ENCODE results near the gene SPATC1L.

SPATC1L gene

GRCh38 chr21:46131838-46132651 lies 52.2 kb downstream of the SPATC1L start:
- no peak overlapping the region for H3K27ac ChIP-seq
- H3K27me3 ChIP-seq (ENCODE audit: control insufficient read depth, insufficient read depth, low read length): no peaks in the 10 kb centered on the region
- TF ChIP-seq, protein P1, sequence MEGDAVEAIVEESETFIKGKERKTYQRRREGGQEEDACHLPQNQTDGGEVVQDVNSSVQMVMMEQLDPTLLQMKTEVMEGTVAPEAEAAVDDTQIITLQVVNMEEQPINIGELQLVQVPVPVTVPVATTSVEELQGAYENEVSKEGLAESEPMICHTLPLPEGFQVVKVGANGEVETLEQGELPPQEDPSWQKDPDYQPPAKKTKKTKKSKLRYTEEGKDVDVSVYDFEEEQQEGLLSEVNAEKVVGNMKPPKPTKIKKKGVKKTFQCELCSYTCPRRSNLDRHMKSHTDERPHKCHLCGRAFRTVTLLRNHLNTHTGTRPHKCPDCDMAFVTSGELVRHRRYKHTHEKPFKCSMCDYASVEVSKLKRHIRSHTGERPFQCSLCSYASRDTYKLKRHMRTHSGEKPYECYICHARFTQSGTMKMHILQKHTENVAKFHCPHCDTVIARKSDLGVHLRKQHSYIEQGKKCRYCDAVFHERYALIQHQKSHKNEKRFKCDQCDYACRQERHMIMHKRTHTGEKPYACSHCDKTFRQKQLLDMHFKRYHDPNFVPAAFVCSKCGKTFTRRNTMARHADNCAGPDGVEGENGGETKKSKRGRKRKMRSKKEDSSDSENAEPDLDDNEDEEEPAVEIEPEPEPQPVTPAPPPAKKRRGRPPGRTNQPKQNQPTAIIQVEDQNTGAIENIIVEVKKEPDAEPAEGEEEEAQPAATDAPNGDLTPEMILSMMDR (IDR thresholded peaks at IDR 0.05): no peak
- no peaks in the 10 kb centered on the region for H3K36me3 ChIP-seq (ENCODE audit: control insufficient read depth, insufficient read depth, low read length)
- no peak overlapping the region for H2AFZ ChIP-seq
- no peak overlapping the region for H3K4me2 ChIP-seq (ENCODE audit: low read length)
- H3K9ac ChIP-seq: no peak overlapping the region
- H3K9me3 ChIP-seq (ENCODE audit: control insufficient read depth, low read length): no peaks in the 10 kb centered on the region
- no peaks in the 10 kb centered on the region for H3K4me1 ChIP-seq
- H3K79me2 ChIP-seq: no peaks in the 10 kb centered on the region
- H3K4me3 ChIP-seq (ENCODE audit: low read depth, low read length): no peak overlapping the region

DNA sequence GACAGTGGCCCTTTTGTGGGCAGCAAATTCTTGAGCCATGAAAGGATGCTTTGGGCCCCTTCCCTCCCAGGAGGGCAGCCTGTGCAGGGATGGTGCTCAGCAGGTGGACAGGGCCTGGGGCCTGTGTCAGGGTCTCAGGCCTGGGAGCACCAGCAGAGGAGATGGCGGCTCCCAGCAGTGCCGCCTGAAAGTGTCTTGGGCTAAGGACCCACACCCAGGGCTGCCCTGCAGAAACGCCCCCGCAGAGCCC lies 52.7 kb downstream of the SPATC1L start:
- Histone ChIP-seq H3K4me2 (ENCODE audit: low read length) (no peak overlapping the region), H3K9me3 (ENCODE audit: control insufficient read depth, low read length) (no peaks in the 10 kb centered on the region), H2AFZ (no peak overlapping the region), H3K79me2 (no peaks in the 10 kb centered on the region), H3K27me3 (ENCODE audit: control insufficient read depth, insufficient read depth, low read length) (no peaks in the 10 kb centered on the region), H3K9ac (no peak overlapping the region), H3K27ac (no peak overlapping the region), H3K36me3 (ENCODE audit: control insufficient read depth, insufficient read depth, low read length) (no peaks in the 10 kb centered on the region), H3K4me1 (no peaks in the 10 kb centered on the region), H3K4me3 (ENCODE audit: low read depth, low read length) (no peak overlapping the region)
- TF ChIP-seq, protein P1 (IDR thresholded peaks at IDR 0.05): no peak

- H3K9ac ChIP-seq: no peak overlapping the region
- no peaks in the 10 kb centered on the region for H3K27me3 ChIP-seq (ENCODE audit: control insufficient read depth, insufficient read depth, low read length)
- H3K27ac ChIP-seq: no peak overlapping the region
- TF ChIP-seq, protein P1 (IDR thresholded peaks at IDR 0.05): no peak
- no peaks in the 10 kb centered on the region for H3K4me1 ChIP-seq
- H3K36me3 ChIP-seq (ENCODE audit: control insufficient read depth, insufficient read depth, low read length): no peaks in the 10 kb centered on the region
- H3K4me2 ChIP-seq (ENCODE audit: low read length): no peak overlapping the region
- no peak overlapping the region for H3K4me3 ChIP-seq (ENCODE audit: low read depth, low read length)
- H2AFZ ChIP-seq: no peak overlapping the region
- no peaks in the 10 kb centered on the region for H3K9me3 ChIP-seq (ENCODE audit: control insufficient read depth, low read length)
- no peaks in the 10 kb centered on the region for H3K79me2 ChIP-seq
Observed at GRCh38 chr21:46130831-46131587, 53.2 kb downstream of the SPATC1L start.

GRCh38 chr21:46129846-46130651 lies 54.2 kb downstream of the SPATC1L start:
- no peaks in the 10 kb centered on the region for H3K79me2 ChIP-seq
- H3K27ac ChIP-seq: no peak overlapping the region
- no peaks in the 10 kb centered on the region for H3K4me1 ChIP-seq
- no peak overlapping the region for H3K4me2 ChIP-seq (ENCODE audit: low read length)
- TF ChIP-seq, protein P1 (IDR thresholded peaks at IDR 0.05): no peak
- no peaks in the 10 kb centered on the region for H3K36me3 ChIP-seq (ENCODE audit: control insufficient read depth, insufficient read depth, low read length)
- no peaks in the 10 kb centered on the region for H3K9me3 ChIP-seq (ENCODE audit: control insufficient read depth, low read length)
- H3K4me3 ChIP-seq (ENCODE audit: low read depth, low read length): no peak overlapping the region
- H3K9ac ChIP-seq: no peak overlapping the region
- H2AFZ ChIP-seq: no peak overlapping the region
- no peaks in the 10 kb centered on the region for H3K27me3 ChIP-seq (ENCODE audit: control insufficient read depth, insufficient read depth, low read length)
